Type B pancreatic cell (in vitro differentiated cells): ENCODE data around the gene SSNA1. TPM values are rescaled to one million over a fixed set of nuclear protein-coding genes. Genes with fewer than 3 reads are reported as not detected.

Experiments used
- DNase-seq: peaks from one replicate; pipeline ENCODE4 v3.0.0; 2021; ENCODE audit warnings: mixed read lengths; ENCODE audit not compliant: unreplicated experiment; ENCODE audit errors: extremely low spot score
- H3K27ac Mint-ChIP-seq: 2 replicates; pipeline ENCODE4 v1.8.0; 2021; ENCODE audit warnings: mild to moderate bottlenecking, mixed read lengths
- H3K27me3 Mint-ChIP-seq: 2 replicates; pipeline ENCODE4 v1.8.0; 2021; ENCODE audit warnings: mixed read lengths
- H3K36me3 Mint-ChIP-seq: 2 replicates; pipeline ENCODE4 v1.8.0; 2021; ENCODE audit warnings: mixed read lengths
- H3K4me1 Mint-ChIP-seq: one replicate; pipeline ENCODE4 v1.8.0; 2021; ENCODE audit warnings: mixed read lengths; ENCODE audit not compliant: unreplicated experiment
- H3K4me3 Mint-ChIP-seq: 2 replicates; pipeline ENCODE4 v1.8.0; 2021; ENCODE audit warnings: mild to moderate bottlenecking, mixed read lengths
- H3K9me3 Mint-ChIP-seq: 2 replicates; pipeline ENCODE4 v1.8.0; 2021; ENCODE audit warnings: mixed read lengths
- total RNA-seq: library from RNA; stranded (reverse); gene quantifications from 2 replicates; pipeline ENCODE4 v1.2.1, GENCODE V29; 2021; ENCODE audit warnings: low replicate concordance
- TF ChIP-seq, protein P1 (sequence below): fragments of 200-600 bp; sonication (generic); conservative IDR thresholded peaks from 2 replicates; pipeline ENCODE4 v1.5.0; 2021; ENCODE audit warnings: antibody characterized with exemption, mild to moderate bottlenecking

SSNA1 gene
- total RNA-seq, 1 donor from 2014 or later = 64.9 TPM

DNA sequence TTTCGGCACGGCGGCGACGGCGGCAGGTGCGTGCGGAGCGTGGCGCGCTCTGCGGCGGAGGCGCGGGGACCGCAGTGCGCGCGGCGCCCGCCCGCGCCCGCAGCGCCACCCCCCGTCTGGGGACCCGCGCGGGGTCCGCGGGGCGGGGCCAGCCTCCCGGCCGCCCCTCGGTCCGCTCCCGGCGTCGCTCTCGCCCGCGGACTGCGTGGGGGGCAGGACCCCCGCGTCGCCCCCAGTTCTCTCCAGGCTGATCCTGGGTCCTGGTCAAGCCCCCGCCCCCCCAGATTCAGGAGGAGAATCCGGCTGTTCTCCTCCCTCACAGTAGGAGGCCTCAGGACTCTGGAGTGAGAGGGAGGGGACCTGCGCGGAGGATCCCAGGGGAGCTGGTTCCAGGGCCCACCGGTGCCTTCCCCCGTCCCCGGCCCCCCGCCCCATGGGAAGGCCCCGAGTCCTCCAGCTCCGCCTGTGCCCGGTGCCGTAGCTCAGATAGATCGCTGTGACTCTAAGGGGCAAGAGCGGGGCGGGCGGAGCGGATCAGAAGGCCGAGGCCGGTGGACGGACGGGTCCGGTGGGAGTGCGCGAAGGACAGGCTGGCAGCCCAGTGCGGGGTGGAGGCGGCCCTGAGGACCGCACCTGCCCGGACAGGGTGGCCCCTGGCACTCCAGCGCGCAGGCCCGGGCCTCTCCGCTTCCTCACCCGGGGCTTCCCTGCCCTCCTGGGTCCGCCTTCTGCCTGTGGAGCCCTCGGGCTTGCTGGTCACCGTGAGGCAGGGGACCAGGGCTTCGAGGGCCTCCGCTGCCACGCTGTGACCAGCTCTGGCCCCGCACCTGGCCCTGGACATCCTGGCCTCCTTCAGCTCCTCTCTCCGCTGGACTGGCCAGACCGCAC lies 34.0 kb downstream of the SSNA1 start, which contains the start of gene RNF208:
RNF208 (minus strand) TSS at position 51 of the 888 bp plus-strand sequence. CDS start 1,028 bp downstream, outside the sequence.
- H3K36me3 Mint-ChIP-seq = no peaks in the 10 kb centered on the region
- H3K4me3 Mint-ChIP-seq = peak within 1 kb of the TSS; percentile 86
- DNase-seq = no peak
- peaks cover under 1% of the 10 kb centered on the region for H3K27me3 Mint-ChIP-seq
- H3K27ac Mint-ChIP-seq = peak within 1 kb of the TSS; percentile 81
- H3K4me1 Mint-ChIP-seq = peaks cover 1% of the 10 kb centered on the region
- TF ChIP-seq, protein P1, sequence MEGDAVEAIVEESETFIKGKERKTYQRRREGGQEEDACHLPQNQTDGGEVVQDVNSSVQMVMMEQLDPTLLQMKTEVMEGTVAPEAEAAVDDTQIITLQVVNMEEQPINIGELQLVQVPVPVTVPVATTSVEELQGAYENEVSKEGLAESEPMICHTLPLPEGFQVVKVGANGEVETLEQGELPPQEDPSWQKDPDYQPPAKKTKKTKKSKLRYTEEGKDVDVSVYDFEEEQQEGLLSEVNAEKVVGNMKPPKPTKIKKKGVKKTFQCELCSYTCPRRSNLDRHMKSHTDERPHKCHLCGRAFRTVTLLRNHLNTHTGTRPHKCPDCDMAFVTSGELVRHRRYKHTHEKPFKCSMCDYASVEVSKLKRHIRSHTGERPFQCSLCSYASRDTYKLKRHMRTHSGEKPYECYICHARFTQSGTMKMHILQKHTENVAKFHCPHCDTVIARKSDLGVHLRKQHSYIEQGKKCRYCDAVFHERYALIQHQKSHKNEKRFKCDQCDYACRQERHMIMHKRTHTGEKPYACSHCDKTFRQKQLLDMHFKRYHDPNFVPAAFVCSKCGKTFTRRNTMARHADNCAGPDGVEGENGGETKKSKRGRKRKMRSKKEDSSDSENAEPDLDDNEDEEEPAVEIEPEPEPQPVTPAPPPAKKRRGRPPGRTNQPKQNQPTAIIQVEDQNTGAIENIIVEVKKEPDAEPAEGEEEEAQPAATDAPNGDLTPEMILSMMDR = no peak
- H3K9me3 Mint-ChIP-seq = no peaks in the 10 kb centered on the region

DNA sequence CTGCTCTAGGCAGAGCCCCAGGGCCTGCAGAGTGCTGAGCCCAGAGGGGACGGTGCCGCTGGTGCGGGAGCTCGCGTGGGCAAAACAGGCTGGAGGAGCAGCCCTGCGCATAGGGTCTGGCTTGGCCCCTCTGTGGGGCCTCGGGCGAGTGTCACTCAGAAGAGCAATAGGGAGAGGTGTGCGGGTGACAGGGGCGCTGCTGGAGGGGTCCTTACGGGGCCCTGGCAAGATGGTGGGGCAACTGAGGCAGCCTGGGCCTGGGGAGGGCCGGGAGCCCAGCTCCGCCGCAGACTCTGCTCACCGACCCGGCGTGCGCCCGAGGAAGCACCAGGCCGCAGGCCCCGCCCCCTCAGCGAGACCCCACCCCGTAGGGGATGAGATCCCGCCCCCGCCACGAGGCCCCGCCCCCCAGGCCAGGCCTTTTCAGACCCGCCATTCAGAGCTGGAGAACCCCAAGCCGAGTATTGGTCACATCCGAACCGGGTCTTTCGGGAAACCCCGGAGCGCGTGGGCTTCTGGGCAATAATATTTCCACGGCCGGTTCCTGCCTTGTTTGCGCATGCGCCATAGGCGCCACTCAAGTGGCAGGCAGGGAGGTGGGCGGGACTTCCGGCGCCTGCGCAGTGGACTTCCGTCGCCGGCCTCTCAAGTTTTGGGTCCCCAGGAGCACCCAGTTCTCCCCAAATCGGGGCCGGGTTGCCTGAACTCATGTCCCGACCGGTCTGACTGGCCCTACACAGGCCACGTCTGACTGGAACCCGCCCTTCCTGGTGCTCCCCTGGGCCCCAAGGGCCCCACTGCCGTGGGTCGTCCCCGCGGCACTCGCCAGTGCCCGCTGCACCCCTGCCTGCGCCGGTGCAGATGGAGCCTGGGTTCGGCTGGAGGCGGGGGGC lies 34.8 kb downstream of the SSNA1 start:
- DNase-seq = peak; percentile 97
- Mint-ChIP-seq H3K9me3 (no peaks in the 10 kb centered on the region), H3K36me3 (no peaks in the 10 kb centered on the region), H3K4me1 (peaks cover 5% of the 10 kb centered on the region), H3K27ac (peak overlapping the region; percentile 81), H3K27me3 (peaks cover 3% of the 10 kb centered on the region), H3K4me3 (peak overlapping the region; percentile 86)
- TF ChIP-seq, protein P1 = no peak

DNA sequence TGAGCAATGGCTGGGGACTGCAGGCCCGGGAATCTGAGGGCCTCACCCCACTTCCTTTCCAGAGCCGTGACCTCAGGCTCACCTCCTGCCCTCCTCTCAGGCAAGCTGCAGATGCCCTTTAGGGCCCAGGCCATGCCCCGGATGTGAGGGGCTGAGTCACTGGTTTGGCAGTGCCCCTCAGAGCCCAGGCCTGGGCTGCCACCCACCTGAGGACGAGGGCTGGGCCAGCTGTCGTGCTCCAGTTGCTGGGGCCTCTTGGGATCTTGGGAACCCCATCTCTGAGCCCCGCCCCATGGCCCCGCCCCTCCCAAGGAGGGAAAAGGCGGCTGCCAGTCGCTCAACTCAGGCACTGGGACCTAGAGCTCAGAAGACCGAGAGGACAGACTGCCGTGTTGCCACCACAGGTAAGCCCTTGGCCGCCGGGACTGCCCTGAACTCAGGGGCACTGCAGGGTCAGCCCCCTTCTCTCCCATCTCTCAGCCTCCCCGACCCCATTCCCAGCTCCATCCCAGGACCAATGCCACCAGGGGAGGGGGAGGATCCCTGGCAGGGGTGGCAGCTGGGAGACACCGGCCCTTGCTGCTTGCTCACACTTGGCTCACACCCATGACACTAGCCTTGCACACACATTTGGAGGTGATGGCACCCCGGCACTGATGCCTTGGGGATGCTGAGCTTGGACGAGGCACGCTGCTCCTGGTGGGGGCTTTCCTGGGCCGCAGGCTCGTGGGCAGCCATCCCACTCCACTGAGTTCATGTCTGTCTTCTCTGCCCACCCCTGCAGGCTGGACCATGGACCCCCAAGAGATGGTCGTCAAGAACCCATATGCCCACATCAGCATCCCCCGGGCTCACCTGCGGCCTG lies 36.6 kb downstream of the SSNA1 start, which contains the start of gene CYSRT1:
CYSRT1 (plus strand) TSS at position 345 of the 865 bp plus-strand sequence; CDS start at position 793, 448 bp downstream.
- H3K36me3 Mint-ChIP-seq = no peaks in the 10 kb centered on the region
- peaks cover 3% of the 10 kb centered on the region for H3K27me3 Mint-ChIP-seq
- H3K4me1 Mint-ChIP-seq = peaks cover 5% of the 10 kb centered on the region
- H3K27ac Mint-ChIP-seq = peak within 1 kb of the TSS; percentile 81
- TF ChIP-seq, protein P1 = no peak
- no peaks in the 10 kb centered on the region for H3K9me3 Mint-ChIP-seq
- peak within 1 kb of the TSS; percentile 86 for H3K4me3 Mint-ChIP-seq
- DNase-seq = no peak

DNA sequence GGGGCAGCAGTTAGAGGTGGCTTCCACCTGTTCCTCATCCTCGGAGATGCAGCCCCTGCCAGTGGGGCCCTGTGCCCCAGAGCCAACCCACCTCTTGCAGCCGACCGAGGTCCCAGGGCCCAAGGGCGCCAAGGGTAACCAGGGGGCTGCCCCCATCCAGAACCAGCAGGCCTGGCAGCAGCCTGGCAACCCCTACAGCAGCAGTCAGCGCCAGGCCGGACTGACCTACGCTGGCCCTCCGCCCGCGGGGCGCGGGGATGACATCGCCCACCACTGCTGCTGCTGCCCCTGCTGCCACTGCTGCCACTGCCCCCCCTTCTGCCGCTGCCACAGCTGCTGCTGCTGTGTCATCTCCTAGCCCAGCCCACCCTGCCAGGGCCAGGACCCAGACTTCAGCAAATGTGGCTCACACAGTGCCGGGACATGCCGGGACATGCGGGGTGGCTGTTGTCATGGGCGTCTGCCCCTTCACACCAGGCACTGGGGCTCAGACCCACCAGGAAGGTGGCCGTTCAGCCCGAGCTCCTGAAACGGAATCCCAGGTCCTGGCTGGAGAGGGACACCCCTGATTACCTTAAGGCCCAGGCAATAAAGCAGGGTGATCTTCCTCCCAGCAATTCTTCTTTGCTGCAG lies 37.3 kb downstream of the SSNA1 start:
- TF ChIP-seq, protein P1 = no peak
- H3K36me3 Mint-ChIP-seq = no peaks in the 10 kb centered on the region
- peak overlapping the region; percentile 34 for H3K27ac Mint-ChIP-seq
- no peak for DNase-seq
- peak overlapping the region; percentile 55 for H3K4me3 Mint-ChIP-seq
- H3K27me3 Mint-ChIP-seq = peaks cover 3% of the 10 kb centered on the region
- H3K4me1 Mint-ChIP-seq = peaks cover 5% of the 10 kb centered on the region
- H3K9me3 Mint-ChIP-seq = no peaks in the 10 kb centered on the region
